GM21390 (cell line): ENCODE data around the gene CREB3L1.

Experiments
- ATAC-seq: cut with Tn5 transposase; IDR thresholded peaks from one replicate; pipeline ENCODE4 v1.9.1; 2021; ENCODE audit not compliant: unreplicated experiment

The CREB3L1 gene

GRCh38 chr11:46363031-46363407, 85.6 kb downstream of the CREB3L1 start:
- ATAC-seq: no peak

- ATAC-seq: no peak
These were observed 86.1 kb downstream of the CREB3L1 start for GRCh38 chr11:46363455-46364005.

GRCh38 chr11:46364056-46364455, 86.6 kb downstream of the CREB3L1 start:
- ATAC-seq: no peak

- no peak for ATAC-seq
These were observed 87.3 kb downstream of the CREB3L1 start for GRCh38 chr11:46364791-46365190.

GRCh38 chr11:46366260-46366659, 88.8 kb downstream of the CREB3L1 start:
- no peak for ATAC-seq

GRCh38 chr11:46366661-46367161, 89.2 kb downstream of the CREB3L1 start:
- no peak for ATAC-seq

- ATAC-seq: peak; percentile 76
These were observed 89.9 kb downstream of the CREB3L1 start for GRCh38 chr11:46367244-46367915.

- ATAC-seq: no peak
These were observed 90.4 kb downstream of the CREB3L1 start for GRCh38 chr11:46367916-46368267.

GRCh38 chr11:46369458-46370152, 92.1 kb downstream of the CREB3L1 start:
- ATAC-seq: no peak

GRCh38 chr11:46370253-46370652, 92.8 kb downstream of the CREB3L1 start:
- no peak for ATAC-seq
